SK-N-SH (cell line): ENCODE data around the gene TXLNA. TPM values are rescaled to one million over a fixed set of nuclear protein-coding genes. Genes with fewer than 3 reads are reported as not detected.

ENCODE experiments used
- CTCF ChIA-PET: fragments of 300-600, 350-600 bp; formaldehyde crosslinking; extraction: SDS; loops from one replicate; lab custom pipeline; 2021; lab: Yijun Ruan, JAX
- POLR2A ChIA-PET: fragments of 350-600 bp; sonication (Branson Sonifier 250); formaldehyde crosslinking; extraction: SDS; loops from one replicate; lab custom pipeline; 2020; ENCODE audit warnings: antibody characterized with exemption, inconsistent platforms; lab: Yijun Ruan, JAX
- DNase-seq: peaks from one replicate; pipeline ENCODE4 v3.0.0; 2012
- H2AFZ ChIP-seq: fragments of 200-600 bp; sonication (generic); 2 replicates; pipeline ENCODE4 v1.8.1; 2016; ENCODE audit warnings: antibody characterized with exemption, mild to moderate bottlenecking, low read depth
- H3F3A ChIP-seq: fragments of 200-600 bp; sonication (generic); replicated peaks from 2 replicates; pipeline ENCODE3; 2016; ENCODE audit warnings: antibody characterized with exemption, mild to moderate bottlenecking; ENCODE audit not compliant: insufficient read depth
- H3K27ac ChIP-seq, 2 experiments: fragments of 200-500 bp in 1 of 2; fragments of 200-600 bp in 1 of 2; sonication (Bioruptor generic) in 1 of 2; sonication (generic), shearing (Covaris generic) in 1 of 2; 2 replicates each; pipeline versions ENCODE4 v1.5.1 to v1.6.1; 2014 to 2016; ENCODE audit warnings: low read depth in 2 of 2, inconsistent platforms in 1 of 2, low read length in 1 of 2, mild to moderate bottlenecking in 1 of 2, mixed read lengths in 1 of 2
- H3K27me3 ChIP-seq: fragments of 200-600 bp; sonication (generic), shearing (Covaris generic); 2 replicates; pipeline ENCODE4 v1.6.1; 2016; ENCODE audit warnings: mixed run types; ENCODE audit not compliant: insufficient read depth
- H3K36me3 ChIP-seq, 2 experiments: fragments of 200-500 bp in 1 of 2; fragments of 200-600 bp in 1 of 2; sonication (Bioruptor generic) in 1 of 2; sonication (generic) in 1 of 2; replicated peaks in 1 of 2; 2 replicates each; pipeline versions ENCODE3 to v1.5.1; 2014 to 2016; ENCODE audit warnings: low read length in 1 of 2, mild to moderate bottlenecking in 1 of 2; ENCODE audit not compliant: insufficient read depth in 2 of 2, control insufficient read depth in 1 of 2
- H3K4me1 ChIP-seq, 2 experiments: fragments of 200-500 bp in 1 of 2; fragments of 200-600 bp in 1 of 2; sonication (Bioruptor generic) in 1 of 2; sonication (generic), shearing (Covaris generic) in 1 of 2; 2 replicates each; pipeline versions ENCODE4 v1.5.1 to v1.6.1; 2014 to 2016; ENCODE audit warnings: low read depth in 1 of 2, low read length in 1 of 2, mixed run types in 1 of 2; ENCODE audit not compliant: insufficient read depth in 2 of 2, control insufficient read depth in 1 of 2
- H3K4me2 ChIP-seq: fragments of 200-600 bp; sonication (generic), shearing (Covaris generic); 2 replicates; pipeline ENCODE4 v1.6.1; 2017; ENCODE audit warnings: mixed run types
- H3K4me3 ChIP-seq, 2 experiments: fragments of 200-500 bp in 1 of 2; fragments of 200-600 bp in 1 of 2; sonication (Bioruptor generic) in 1 of 2; sonication (generic), shearing (Covaris generic) in 1 of 2; 2 replicates each; pipeline versions ENCODE4 v1.5.1 to v1.8.1; 2014 to 2016; ENCODE audit warnings: low read depth in 2 of 2, inconsistent platforms in 1 of 2, low read length in 1 of 2, mild to moderate bottlenecking in 1 of 2, mixed read lengths in 1 of 2, moderate library complexity in 1 of 2
- H3K79me2 ChIP-seq: fragments of 200-600 bp; sonication (generic); 2 replicates; pipeline ENCODE4 v1.8.1; 2017; ENCODE audit warnings: mild to moderate bottlenecking; ENCODE audit not compliant: insufficient read depth
- H3K9ac ChIP-seq: fragments of 200-600 bp; sonication (generic); 2 replicates; pipeline ENCODE4 v1.6.1; 2017; ENCODE audit warnings: mixed run types
- H3K9me2 ChIP-seq: fragments of 200-600 bp; sonication (generic); 2 replicates; pipeline ENCODE4 v1.6.1; 2017; ENCODE audit warnings: mixed run types
- H3K9me3 ChIP-seq: fragments of 200-600 bp; sonication (generic); 2 replicates; pipeline ENCODE4 v1.6.1; 2017; ENCODE audit warnings: mixed run types, mild to moderate bottlenecking, moderate library complexity
- H4K20me1 ChIP-seq: fragments of 200-600 bp; sonication (generic); 2 replicates; pipeline ENCODE4 v1.6.1; 2017; ENCODE audit warnings: mild to moderate bottlenecking, mixed run types; ENCODE audit not compliant: insufficient read depth
- GABPA ChIP-seq: IDR thresholded peaks from 2 replicates; pipeline ENCODE4 v1.4.0; 2012; ENCODE audit warnings: low read depth, mild to moderate bottlenecking
- JUND ChIP-seq: IDR thresholded peaks from 2 replicates; pipeline ENCODE4 v1.4.0; 2012
- RCOR1 ChIP-seq: fragments of 150-350 bp; IDR thresholded peaks from 2 replicates; pipeline ENCODE4 v1.6.1; 2017; ENCODE audit warnings: antibody characterized with exemption, low read length
- RXRA ChIP-seq: IDR thresholded peaks from 2 replicates; pipeline ENCODE4 v1.4.0; 2012; ENCODE audit warnings: low read depth, mild to moderate bottlenecking, borderline replicate concordance
- SIN3A ChIP-seq: IDR thresholded peaks from 2 replicates; pipeline ENCODE4 v1.6.1; 2012; ENCODE audit warnings: low read depth, mild to moderate bottlenecking, low read length, moderate library complexity, borderline replicate concordance
- TAF1 ChIP-seq: IDR thresholded peaks from 2 replicates; pipeline ENCODE4 v1.6.1; 2012; ENCODE audit warnings: low read depth, mild to moderate bottlenecking, low read length, moderate library complexity, borderline replicate concordance
- TCF12 ChIP-seq: IDR thresholded peaks from 2 replicates; pipeline ENCODE4 v1.4.0; 2012
- WGBS: methylation state at CpG from one replicate; pipeline ENCODE4 v1.1.6; 2017; ENCODE audit warnings: low lambda C conversion rate; 5-methylcytosine and 5-hydroxymethylcytosine counted together
- polyA plus RNA-seq, 3 experiments: library from polyadenylated mRNA; depleted of rRNA; stranded (reverse); fragments of >200 nt; gene quantifications; 2 replicates each; pipeline ENCODE4 v1.2.3, GENCODE V29; 2012
- TF ChIP-seq, protein P1 (sequence below): IDR thresholded peaks from 2 replicates; pipeline ENCODE4; 2012
- TF ChIP-seq, protein P2 (sequence below): fragments of 150-350 bp; IDR thresholded peaks from 2 replicates; pipeline ENCODE4 v1.6.1; 2016; ENCODE audit warnings: mild to moderate bottlenecking, low read depth, low read length

Gene TXLNA
- polyA plus RNA-seq, 1 of the 3 experiments (the other 2 are of a cell fraction) = 26.4 TPM

DNA sequence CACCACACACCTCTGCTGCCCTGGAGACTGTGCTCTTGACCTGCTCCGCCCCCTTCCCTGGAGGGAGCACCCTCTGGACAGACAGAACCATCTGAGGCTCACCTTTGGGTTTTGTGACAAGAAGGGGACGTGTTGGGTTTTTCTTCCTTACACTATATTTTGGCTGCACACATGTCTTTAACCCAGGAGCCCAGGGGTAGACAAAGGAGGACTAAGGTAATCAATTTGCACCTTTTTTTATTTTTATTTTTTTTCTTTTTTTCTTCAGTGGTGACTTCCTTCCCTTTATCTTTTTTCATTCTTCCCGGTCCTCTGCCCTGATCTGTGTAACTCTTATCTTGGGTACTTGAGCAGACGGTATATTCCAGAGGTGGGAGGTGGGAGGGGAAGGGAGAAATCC is 8.5 kb upstream of the TXLNA start:
- 90% methylated on average over 4 of the region's 4 CpGs for WGBS
- Histone ChIP-seq H4K20me1 (no peaks in the 10 kb centered on the region), H3K4me2 (no peak overlapping the region), H3F3A (peaks cover 6% of the 10 kb centered on the region), H3K9ac (no peak overlapping the region), H3K4me1 (no peaks in the 10 kb centered on the region), H3K79me2 (no peaks in the 10 kb centered on the region), H3K9me3 (no peaks in the 10 kb centered on the region), H3K27ac (no peak overlapping the region), H3K27me3 (no peaks in the 10 kb centered on the region), H3K9me2 (no peaks in the 10 kb centered on the region), H3K4me3 (no peak overlapping the region), H3K36me3 (peaks cover 50 to 61% of the 10 kb centered on the region in 2 experiments), H2AFZ (no peak overlapping the region)
- CTCF ChIA-PET = no interaction called here
- no peak for DNase-seq
- POLR2A ChIA-PET = no interaction called here
- TF ChIP-seq RCOR1 (no peak), SIN3A (no peak)
- TF ChIP-seq, protein P1, sequence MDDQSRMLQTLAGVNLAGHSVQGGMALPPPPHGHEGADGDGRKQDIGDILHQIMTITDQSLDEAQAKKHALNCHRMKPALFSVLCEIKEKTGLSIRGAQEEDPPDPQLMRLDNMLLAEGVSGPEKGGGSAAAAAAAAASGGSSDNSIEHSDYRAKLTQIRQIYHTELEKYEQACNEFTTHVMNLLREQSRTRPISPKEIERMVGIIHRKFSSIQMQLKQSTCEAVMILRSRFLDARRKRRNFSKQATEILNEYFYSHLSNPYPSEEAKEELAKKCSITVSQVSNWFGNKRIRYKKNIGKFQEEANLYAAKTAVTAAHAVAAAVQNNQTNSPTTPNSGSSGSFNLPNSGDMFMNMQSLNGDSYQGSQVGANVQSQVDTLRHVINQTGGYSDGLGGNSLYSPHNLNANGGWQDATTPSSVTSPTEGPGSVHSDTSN = no peak
- TF ChIP-seq, protein P2, sequence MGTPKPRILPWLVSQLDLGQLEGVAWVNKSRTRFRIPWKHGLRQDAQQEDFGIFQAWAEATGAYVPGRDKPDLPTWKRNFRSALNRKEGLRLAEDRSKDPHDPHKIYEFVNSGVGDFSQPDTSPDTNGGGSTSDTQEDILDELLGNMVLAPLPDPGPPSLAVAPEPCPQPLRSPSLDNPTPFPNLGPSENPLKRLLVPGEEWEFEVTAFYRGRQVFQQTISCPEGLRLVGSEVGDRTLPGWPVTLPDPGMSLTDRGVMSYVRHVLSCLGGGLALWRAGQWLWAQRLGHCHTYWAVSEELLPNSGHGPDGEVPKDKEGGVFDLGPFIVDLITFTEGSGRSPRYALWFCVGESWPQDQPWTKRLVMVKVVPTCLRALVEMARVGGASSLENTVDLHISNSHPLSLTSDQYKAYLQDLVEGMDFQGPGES = no peak

DNA sequence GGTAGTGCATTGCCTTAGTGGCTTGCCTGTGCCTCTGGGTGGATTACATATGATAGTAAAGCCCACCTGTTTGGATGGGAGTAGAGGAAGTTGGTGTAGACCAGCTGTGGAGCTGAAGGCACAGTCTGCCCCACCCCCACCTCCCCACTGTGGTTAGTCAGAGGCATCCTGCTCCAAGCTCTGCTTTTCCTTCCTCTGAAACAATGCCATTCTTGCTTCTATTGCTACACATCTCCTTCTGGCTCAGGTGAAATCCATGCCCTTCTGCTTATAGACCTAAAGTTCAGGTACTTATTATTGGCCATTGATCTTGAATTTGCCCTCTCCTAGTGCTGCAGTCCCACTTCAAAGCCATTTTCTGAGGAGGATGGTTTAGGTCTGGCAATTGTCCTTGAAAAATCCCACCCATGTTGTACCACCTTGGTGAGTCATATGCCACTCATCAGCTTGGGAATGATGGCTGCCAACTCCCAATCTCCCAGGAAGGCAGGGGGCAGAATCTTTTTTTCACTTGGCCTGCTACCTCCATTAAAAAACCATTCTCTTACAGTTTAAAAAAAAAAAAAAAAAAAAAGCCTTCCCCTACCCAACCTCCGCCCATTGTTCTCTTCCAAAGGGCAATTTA is 6.7 kb upstream of the TXLNA start:
- no peak overlapping the region for H3K27ac ChIP-seq

More for the DNA sequence above, 6.7 kb upstream of the TXLNA start:
- H3K36me3 ChIP-seq = peaks cover 47 to 53% of the 10 kb centered on the region in 2 experiments
- H3K27me3 ChIP-seq = no peaks in the 10 kb centered on the region
- H4K20me1 ChIP-seq = no peaks in the 10 kb centered on the region
- H3K9ac ChIP-seq = no peak overlapping the region
- no peaks in the 10 kb centered on the region for H3K9me2 ChIP-seq
- no peak overlapping the region for H2AFZ ChIP-seq
- ChIA-PET POLR2A (no interaction called here), CTCF (interaction anchor here (1.3 kb wide), 1 partner anchor 64 kb away, joined by 5 read pairs; no protein-coding TSS in a partner anchor)
- no peaks in the 10 kb centered on the region for H3K79me2 ChIP-seq
- no peak for TF ChIP-seq RXRA
- TF ChIP-seq GABPA = no peak
- no peak for TF ChIP-seq TAF1
- no peak for TF ChIP-seq TCF12
- no peak for TF ChIP-seq JUND
- H3F3A ChIP-seq = peaks cover 19% of the 10 kb centered on the region
- H3K4me3 ChIP-seq = no peak overlapping the region
- no peaks in the 10 kb centered on the region for H3K9me3 ChIP-seq
- no peak for DNase-seq
- H3K4me1 ChIP-seq = no peaks in the 10 kb centered on the region
- WGBS = 96% methylated on average over 1 of the region's 1 CpG
- H3K4me2 ChIP-seq = no peak overlapping the region
